C1 segment of cervical spinal cord (tissue), 14 donors: ENCODE measurements around the gene DNLZ.
A peak's percentile ranks its signal among the peaks of the same experiment; 100 is the strongest.

ENCODE experiments used
- DNase-seq, 14 donors: peaks; one replicate each; lab custom pipeline; 2025; lab: John Stamatoyannopoulos, UW

Gene DNLZ

DNA sequence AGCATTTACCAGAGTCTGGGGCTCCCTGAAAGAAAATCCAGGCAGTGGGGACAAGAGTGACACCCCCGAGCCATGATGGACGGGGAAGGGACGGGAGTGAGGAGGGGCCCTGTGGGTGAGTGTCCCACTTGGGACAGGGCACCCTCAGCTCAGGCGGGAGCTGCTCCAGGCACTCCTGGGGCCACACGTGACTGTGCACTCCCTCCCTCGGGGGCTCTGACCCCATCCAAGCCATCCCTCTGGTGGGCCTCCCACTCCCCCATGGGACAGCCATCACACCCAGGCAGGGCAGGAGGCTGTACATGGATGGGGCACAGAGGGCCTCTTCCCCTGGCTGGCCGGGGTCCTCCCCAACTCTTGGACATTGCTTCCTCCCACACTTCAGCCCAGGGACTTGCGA lies 12.9 kb upstream of the DNLZ start:
- no peak for DNase-seq

DNA sequence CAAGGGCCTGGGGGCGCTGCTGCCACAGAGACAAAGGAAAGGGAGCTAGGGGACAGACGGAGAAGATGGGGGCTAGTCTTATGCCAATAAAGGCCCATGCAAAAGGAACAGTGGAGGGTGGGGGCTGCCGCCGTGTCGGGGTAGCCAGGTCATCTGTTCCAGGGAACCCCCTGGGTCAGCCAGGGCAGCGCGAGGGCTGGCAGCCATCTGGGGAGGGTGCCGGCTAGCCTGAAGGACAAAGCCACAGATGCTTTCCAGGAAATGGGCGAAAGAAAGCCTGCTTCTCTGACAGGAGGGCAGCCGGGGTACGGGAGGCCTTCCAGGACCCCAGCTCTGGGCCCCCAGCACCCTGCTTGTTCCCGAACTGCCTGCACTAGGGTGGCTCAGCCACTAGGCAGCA lies 11.6 kb upstream of the DNLZ start:
- no peak for DNase-seq

DNA sequence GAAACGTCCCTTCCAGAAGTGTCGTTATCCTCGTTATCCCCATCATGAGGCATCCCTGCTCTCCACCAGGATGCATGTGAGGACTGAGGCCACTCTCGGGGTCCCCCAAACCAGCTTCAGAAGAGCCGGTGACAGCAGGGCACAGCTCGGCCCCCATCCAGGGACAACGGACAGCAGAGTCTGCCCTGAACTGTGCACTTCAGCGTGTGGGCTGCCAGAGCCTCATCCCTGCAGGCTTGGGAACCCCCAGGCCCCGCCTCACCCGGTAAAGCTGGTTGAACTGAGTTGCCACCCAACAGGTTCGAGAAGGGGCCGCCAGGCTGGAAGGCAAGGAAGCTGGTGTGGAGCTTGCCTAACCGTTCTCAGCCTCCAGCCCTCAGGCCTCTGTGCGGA lies 10.6 kb upstream of the DNLZ start:
- DNase-seq, result no peak

DNA sequence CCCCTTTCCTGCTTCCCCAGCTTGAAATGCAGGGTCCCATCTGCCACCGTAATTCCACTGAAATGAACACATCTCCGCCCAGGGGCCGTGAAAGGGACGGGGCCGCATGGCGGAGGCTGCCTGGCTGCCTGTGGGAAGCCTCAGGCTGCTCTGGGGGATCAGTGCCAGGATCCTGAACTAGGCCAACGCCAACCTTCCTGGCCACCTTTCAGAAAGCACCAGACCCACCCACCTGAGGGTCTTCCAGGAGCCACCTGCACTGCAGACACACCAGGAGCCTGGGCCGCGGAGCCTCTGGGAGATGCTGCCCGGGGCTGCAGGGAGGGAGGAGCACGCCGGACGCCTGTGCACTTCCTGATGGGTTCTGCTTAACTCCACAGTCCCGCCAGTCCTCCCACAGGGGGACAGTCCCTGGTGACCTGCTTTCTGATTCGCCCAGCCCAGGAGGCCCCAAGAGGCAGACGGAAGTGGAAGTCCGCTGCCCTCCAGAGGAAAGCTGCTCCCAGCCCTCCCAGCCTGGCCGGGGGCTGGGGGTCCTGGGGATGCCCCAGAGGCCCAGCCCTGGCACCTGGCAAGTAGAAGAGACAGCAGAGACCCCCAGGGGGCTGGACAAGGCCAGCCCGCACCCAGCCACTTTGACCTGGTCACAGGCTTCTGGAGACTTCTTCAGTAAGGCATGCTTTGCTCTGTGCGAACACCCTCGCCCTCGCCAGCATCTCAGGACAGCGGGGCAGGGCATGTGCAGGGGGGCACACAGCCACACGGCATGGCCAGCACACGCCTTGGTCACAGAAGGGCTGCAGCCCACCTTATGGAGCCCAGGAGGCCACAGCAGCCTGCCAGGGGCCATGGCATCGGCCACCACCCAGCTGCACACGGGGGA lies 10.0 kb upstream of the DNLZ start, which contains the start of gene CARD9:
TSS of gene CARD9 (minus strand) at position 370 of the 883 bp plus-strand sequence. CDS start 1,591 bp downstream, outside the sequence.
- peak in 8 of 14 donors; percentile 11 to 63 (median 53) for DNase-seq

GRCh38 chr9:136372561-136373299 lies 9.2 kb upstream of the DNLZ start:
- DNase-seq, result peak in 7 of 14 donors; percentile 12 to 61 (median 49)

DNA sequence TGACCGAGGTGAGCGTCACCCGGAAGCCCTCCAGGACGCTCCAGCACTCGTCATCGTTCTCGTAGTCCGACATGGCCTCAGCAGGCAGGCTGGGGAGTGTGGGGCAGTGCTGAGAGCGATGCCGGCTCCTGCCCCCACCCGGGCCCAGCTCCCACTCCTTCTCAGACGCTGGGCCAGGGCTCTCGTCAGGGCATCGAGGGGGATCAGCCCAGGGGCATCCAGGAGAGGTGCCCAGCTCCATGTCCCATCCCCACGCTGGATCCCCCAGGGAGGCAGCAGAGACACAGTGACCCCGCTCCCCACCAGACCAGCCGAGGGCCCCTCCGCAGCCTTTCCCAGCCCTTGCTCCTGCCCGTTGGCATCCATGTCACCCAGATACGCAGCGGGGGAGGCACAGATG lies 8.5 kb upstream of the DNLZ start:
- no peak for DNase-seq

- DNase-seq, result no peak
These were observed 8.0 kb upstream of the DNLZ start for GRCh38 chr9:136371533-136371880.

GRCh38 chr9:136370687-136371532 lies 7.4 kb upstream of the DNLZ start:
- no peak for DNase-seq

DNA sequence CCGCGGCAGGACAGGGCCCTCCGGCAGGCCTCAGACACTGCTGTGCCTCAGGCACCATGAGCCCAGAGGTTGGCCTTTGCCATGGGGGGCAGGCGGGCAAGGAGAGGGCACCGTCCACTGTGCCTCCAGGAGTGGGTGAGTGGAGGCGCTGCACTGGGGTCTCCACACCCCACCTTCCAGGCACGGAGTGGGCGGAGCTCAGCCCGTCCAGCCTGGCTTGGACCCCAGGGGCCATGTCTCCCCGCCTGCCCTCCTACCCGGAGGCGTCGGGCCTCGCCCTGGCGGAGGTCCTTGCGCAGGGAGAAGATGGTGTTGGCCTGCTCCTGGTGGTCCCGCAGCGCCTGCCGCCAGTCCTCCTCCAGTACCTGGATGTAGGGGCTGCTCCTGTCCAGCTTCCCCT lies 6.5 kb upstream of the DNLZ start:
- DNase-seq, result no peak

DNA sequence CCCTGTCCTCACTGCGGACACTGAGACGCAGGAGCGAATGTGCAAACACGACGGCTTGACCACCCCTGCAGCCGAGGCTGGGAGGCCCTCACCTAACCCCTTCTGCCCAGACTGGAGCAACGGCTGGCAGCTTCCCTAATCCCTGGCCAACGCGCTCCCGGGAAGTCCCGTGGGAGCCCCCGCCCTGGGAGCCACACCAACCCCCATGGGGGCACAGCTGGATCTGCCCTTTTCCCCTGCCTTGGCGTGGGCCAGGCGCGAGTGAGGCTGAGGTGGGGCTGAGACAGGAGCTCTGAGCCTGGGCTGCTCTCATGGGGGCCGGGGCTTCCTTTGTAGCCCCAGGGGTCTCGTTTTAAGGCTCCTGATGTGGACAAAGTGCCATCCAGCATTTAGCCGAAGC lies 4.6 kb upstream of the DNLZ start:
- no peak for DNase-seq

GRCh38 chr9:136367296-136368145 lies 4.0 kb upstream of the DNLZ start:
- DNase-seq, result no peak

- DNase-seq, result no peak
These were observed 3.3 kb upstream of the DNLZ start for GRCh38 chr9:136366826-136367225.

GRCh38 chr9:136365775-136366222 lies 2.3 kb upstream of the DNLZ start:
- DNase-seq, result peak in 2 of 14 donors; percentile 10 to 17

DNA sequence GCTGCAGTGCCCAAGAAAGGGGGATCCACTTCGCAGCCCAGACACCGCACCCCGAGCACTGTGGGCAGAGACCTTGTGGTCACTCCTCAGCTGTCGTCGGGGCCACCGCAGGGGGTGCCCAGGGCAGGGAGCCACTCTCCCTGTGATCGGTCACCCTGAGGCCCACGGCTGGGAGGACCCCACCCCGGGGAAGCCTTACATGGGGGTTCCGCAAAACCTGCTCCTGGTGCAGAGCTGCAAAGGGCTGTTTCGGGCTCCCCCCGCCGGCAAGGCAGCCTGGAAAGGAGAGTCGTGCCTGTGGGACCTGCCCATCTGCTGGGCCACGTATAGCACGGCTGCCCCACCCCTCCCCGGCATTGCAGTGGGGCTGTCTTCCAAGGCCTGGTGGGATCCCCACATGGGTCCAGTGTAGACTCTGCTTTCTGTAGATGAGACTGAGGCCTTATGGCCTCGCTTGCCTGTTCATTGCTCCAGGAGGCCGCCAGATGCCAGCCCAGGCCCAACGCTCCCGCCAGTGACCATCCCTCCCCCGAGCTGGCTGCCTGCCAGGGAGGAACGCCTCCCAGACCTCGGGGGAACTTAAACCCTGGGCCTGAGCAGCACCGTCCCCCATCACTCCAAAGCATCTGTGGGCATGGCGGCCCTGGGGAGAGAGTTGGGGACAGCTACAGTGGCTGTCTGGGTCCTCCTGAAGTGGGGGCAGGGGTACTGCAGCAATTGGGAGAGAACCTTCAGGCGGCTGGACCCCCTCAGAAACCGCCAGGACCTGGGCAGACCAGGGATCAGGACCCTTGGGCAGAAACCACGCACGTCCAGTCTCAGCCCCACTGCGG lies 1.6 kb upstream of the DNLZ start:
- no peak for DNase-seq

DNA sequence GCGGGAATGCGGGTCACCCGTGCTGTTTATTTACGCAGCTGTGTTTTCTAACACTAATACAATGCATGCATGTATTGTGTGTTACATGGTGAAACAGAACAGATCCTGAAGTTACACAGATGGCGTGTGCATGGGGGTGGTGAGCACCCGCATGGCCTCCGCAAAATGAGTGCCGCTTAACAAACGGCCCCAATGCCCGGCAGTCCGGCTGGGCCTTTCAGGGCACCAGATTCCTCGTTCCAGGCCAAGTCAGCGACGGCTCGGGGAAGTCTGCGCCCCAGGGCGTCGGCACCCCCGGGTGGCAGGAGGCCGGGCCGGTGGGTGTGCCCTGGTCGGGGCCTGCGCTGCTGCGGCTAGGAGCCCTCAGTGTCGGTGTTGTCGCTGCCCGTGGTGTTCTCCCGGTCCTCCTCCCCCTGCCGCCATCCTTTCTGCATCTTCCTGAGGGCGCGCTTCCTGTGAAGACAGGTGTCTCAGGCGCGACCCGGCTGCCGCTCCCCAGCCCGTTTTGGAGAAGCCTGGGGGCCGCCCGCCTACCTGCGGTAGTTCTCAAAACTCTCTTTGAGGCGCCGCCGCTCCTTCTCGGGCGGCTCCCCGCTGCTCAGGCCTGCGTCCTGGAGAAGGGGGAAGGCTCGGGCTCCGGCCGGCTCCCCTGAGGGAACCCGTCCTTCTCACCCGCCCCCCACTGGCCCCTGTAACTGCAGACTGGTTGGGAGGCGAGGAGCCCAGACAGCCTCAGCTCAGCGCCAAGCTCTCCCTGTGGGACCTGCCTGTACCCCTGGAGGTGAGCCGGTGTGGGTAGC lies 605 bp upstream of the DNLZ start:
- no peak for DNase-seq

GRCh38 chr9:136362450-136362784 lies 1.1 kb downstream of the DNLZ start:
- no peak for DNase-seq

GRCh38 chr9:136361754-136362449 lies 1.6 kb downstream of the DNLZ start:
- no peak for DNase-seq

GRCh38 chr9:136361047-136361753 lies 2.3 kb downstream of the DNLZ start:
- no peak for DNase-seq
